MM.1S (cell line): ENCODE results near the gene RRAGC.
A peak's percentile ranks its signal among the peaks of the same experiment; 100 is the strongest.

ENCODE experiments used
- DNase-seq: peaks from one replicate; pipeline ENCODE4 v3.0.0-alpha.2; 2015
- H2AFZ ChIP-seq: fragments of 300-600 bp; sonication (generic); 2 replicates; pipeline ENCODE4 v1.6.0; 2016; ENCODE audit warnings: antibody characterized with exemption, low read length
- H3F3A ChIP-seq: fragments of 300-600 bp; sonication (generic); 2 replicates; pipeline ENCODE4 v1.6.1; 2016; ENCODE audit warnings: mild to moderate bottlenecking, antibody characterized with exemption, low read length, moderate library complexity, mixed read lengths; ENCODE audit not compliant: insufficient read depth
- H3K27ac ChIP-seq: fragments of 300-600 bp; sonication (generic); 2 replicates; pipeline ENCODE4 v1.5.1; 2016; ENCODE audit warnings: mild to moderate bottlenecking, low read length
- H3K27me3 ChIP-seq: fragments of 300-600 bp; sonication (generic); replicated peaks from 2 replicates; pipeline ENCODE4 v1.6.0; 2016; ENCODE audit warnings: low read length; ENCODE audit not compliant: insufficient read depth
- H3K36me3 ChIP-seq: fragments of 300-600 bp; sonication (generic); replicated peaks from 2 replicates; pipeline ENCODE4 v1.6.1; 2016; ENCODE audit warnings: mild to moderate bottlenecking, low read length, mixed read lengths; ENCODE audit not compliant: insufficient read depth
- H3K4me1 ChIP-seq: fragments of 300-600 bp; sonication (generic); 2 replicates; pipeline ENCODE4 v1.6.1; 2016; ENCODE audit warnings: low read length, mixed read lengths
- H3K4me2 ChIP-seq: fragments of 300-600 bp; sonication (generic); 2 replicates; pipeline ENCODE4 v1.6.0; 2016; ENCODE audit warnings: low read depth, low read length
- H3K4me3 ChIP-seq: fragments of 300-600 bp; sonication (generic); 2 replicates; pipeline ENCODE4 v1.5.1; 2016; ENCODE audit warnings: low read length, mixed read lengths
- H3K79me2 ChIP-seq: fragments of 300-600 bp; sonication (generic); 2 replicates; pipeline ENCODE4 v1.6.1; 2016; ENCODE audit warnings: mixed run types, low read length, mixed read lengths
- H3K9ac ChIP-seq: fragments of 300-600 bp; sonication (generic); 2 replicates; pipeline ENCODE4 v1.6.1; 2016; ENCODE audit warnings: low read length, mixed read lengths
- H3K9me2 ChIP-seq: fragments of 300-600 bp; sonication (generic); replicated peaks from 2 replicates; pipeline ENCODE4 v1.6.1; 2016; ENCODE audit warnings: mild to moderate bottlenecking, low read length, mixed read lengths; ENCODE audit not compliant: insufficient read depth
- H3K9me3 ChIP-seq: fragments of 300-600 bp; sonication (generic); replicated peaks from 2 replicates; pipeline ENCODE4 v1.6.1; 2016; ENCODE audit warnings: mild to moderate bottlenecking, low read length, mixed read lengths; ENCODE audit not compliant: insufficient read depth
- H4K20me1 ChIP-seq: fragments of 300-600 bp; sonication (generic); 2 replicates; pipeline ENCODE4 v1.6.1; 2016; ENCODE audit warnings: mild to moderate bottlenecking, low read length, moderate library complexity, mixed read lengths; ENCODE audit not compliant: insufficient read depth
- CTCF ChIP-seq: fragments of 300-600 bp; sonication (generic); IDR thresholded peaks from 2 replicates; pipeline ENCODE4 v1.5.1; 2016; ENCODE audit warnings: antibody characterized with exemption, low read length, mixed read lengths
- EZH2 ChIP-seq: fragments of 300-600 bp; sonication (generic); optimal IDR thresholded peaks from 2 replicates; pipeline ENCODE3; 2017; ENCODE audit warnings: low read depth, mild to moderate bottlenecking, antibody characterized with exemption, low read length, mixed read lengths
- EZH2phosphoT487 ChIP-seq: fragments of 300-600 bp; sonication (generic); IDR thresholded peaks from 2 replicates; pipeline ENCODE4 v1.6.1; 2018; ENCODE audit warnings: antibody characterized with exemption, low read length

The RRAGC gene

GRCh38 chr1:38860454-38860795 lies 853 bp upstream of the RRAGC start:
- Histone ChIP-seq H3F3A (peaks cover 9% of the 10 kb centered on the region), H2AFZ (peak overlapping the region; percentile 97), H3K79me2 (peaks cover 37% of the 10 kb centered on the region), H3K4me3 (peak overlapping the region; percentile 86), H3K9ac (peak overlapping the region; percentile 53; the same call in 1 of the 2 replicates), H3K9me3 (no peaks in the 10 kb centered on the region), H3K27me3 (no peaks in the 10 kb centered on the region), H3K4me2 (peak overlapping the region; percentile 63), H4K20me1 (0 out of 2 replicates have a peak, but pooled peaks cover 4% of the 10 kb centered on the region), H3K4me1 (peaks cover 14% of the 10 kb centered on the region), H3K36me3 (peaks cover under 1% of the 10 kb centered on the region), H3K9me2 (no peaks in the 10 kb centered on the region), H3K27ac (no peak overlapping the region)
- no peak for DNase-seq
- no peak for TF ChIP-seq EZH2
- no peak for TF ChIP-seq CTCF

GRCh38 chr1:38858833-38859560 lies 575 bp downstream of the RRAGC start:
- TF ChIP-seq EZH2phosphoT487 (no peak), CTCF (no peak), EZH2 (no peak)
- Histone ChIP-seq H3K36me3 (peaks cover 3% of the 10 kb centered on the region), H3K9ac (peak overlapping the region; percentile 59), H3K27ac (peak overlapping the region; percentile 59; the same call in 1 of the 2 replicates), H3F3A (peaks cover 9% of the 10 kb centered on the region), H3K4me1 (peaks cover 14% of the 10 kb centered on the region), H3K4me3 (peak overlapping the region; percentile 72), H2AFZ (peak overlapping the region; percentile 80), H3K4me2 (peak overlapping the region; percentile 73), H3K79me2 (peaks cover 49% of the 10 kb centered on the region), H4K20me1 (0 out of 2 replicates have a peak, but pooled peaks cover 4% of the 10 kb centered on the region), H3K9me2 (no peaks in the 10 kb centered on the region), H3K27me3 (no peaks in the 10 kb centered on the region), H3K9me3 (no peaks in the 10 kb centered on the region)
- DNase-seq = peak; percentile 79

- Histone ChIP-seq H3K9me3 (no peaks in the 10 kb centered on the region), H3K4me3 (no peak overlapping the region), H3K79me2 (peaks cover 34% of the 10 kb centered on the region), H3K36me3 (peaks cover 15% of the 10 kb centered on the region), H2AFZ (no peak overlapping the region), H3K27ac (no peak overlapping the region), H4K20me1 (0 out of 2 replicates have a peak, but pooled peaks cover 1% of the 10 kb centered on the region), H3K27me3 (no peaks in the 10 kb centered on the region), H3K9ac (no peak overlapping the region), H3F3A (no peaks in the 10 kb centered on the region), H3K4me1 (peaks cover 5% of the 10 kb centered on the region), H3K9me2 (no peaks in the 10 kb centered on the region), H3K4me2 (no peak overlapping the region)
- no peak for DNase-seq
- no peak for TF ChIP-seq CTCF
- no peak for TF ChIP-seq EZH2phosphoT487
- no peak for TF ChIP-seq EZH2
Observed at GRCh38 chr1:38852780-38853179, 6.8 kb downstream of the RRAGC start.
